ENCODE results near the gene ROMO1.

DNA sequence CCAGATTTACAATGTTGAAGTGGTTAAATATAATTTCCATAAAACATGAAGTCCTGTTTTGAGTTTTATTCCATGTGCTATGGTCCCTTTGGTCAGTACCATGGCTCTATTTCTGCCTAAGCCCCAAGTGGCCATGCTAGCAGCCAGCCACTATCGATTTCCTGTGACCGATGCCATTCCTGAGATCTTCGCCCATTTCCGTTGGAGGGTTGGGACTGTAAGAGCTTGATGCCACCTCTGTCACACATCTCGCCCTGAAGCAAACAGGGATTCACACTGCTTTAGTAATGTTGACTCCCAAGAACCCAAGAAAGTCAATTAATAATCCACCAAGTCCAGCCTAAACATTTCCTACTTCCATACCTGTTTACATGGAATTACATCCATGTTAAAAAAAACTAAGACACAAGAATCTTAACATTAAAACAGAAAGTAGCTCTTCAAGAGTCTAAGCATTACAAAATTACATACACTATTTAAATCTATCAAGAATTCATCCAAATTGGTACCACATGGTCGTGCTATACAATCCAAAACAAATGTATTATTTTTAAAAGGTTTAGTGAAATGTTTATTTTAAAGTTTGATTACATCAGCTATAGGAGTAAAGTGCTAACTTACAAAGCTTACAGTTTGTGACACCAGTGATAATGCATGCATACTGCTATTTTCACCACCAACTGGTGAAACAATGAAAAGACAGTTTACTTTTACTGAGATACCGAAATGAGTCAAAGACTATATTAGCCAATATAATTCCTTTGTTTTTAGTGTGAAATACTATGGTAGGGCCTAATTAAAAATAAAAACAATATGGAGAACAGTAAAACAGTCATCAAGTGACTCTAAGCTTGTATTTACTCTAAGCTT lies 40.3 kb downstream of the ROMO1 start:
- TF ChIP-seq, protein P1, sequence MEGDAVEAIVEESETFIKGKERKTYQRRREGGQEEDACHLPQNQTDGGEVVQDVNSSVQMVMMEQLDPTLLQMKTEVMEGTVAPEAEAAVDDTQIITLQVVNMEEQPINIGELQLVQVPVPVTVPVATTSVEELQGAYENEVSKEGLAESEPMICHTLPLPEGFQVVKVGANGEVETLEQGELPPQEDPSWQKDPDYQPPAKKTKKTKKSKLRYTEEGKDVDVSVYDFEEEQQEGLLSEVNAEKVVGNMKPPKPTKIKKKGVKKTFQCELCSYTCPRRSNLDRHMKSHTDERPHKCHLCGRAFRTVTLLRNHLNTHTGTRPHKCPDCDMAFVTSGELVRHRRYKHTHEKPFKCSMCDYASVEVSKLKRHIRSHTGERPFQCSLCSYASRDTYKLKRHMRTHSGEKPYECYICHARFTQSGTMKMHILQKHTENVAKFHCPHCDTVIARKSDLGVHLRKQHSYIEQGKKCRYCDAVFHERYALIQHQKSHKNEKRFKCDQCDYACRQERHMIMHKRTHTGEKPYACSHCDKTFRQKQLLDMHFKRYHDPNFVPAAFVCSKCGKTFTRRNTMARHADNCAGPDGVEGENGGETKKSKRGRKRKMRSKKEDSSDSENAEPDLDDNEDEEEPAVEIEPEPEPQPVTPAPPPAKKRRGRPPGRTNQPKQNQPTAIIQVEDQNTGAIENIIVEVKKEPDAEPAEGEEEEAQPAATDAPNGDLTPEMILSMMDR (IDR thresholded peaks at IDR 0.05) = no peak
- TF ChIP-seq POLR2AphosphoS5 (IDR thresholded peaks at IDR 0.05; ENCODE audit: insufficient read depth in 1 of 2, low read depth in 1 of 2) (no peak), POLR2A (IDR thresholded peaks at IDR 0.05) (no peak)

Measured in vagina (tissue), 2 donors.